ENCODE data around the gene DGKZ.
"Not testable (repeated sequence)": the region's sequence is repeated elsewhere in the genome, so short reads cannot be mapped to it uniquely, and the experiment has no call there.

Gene DGKZ

GRCh38 chr11:46378296-46378695 lies 31.0 kb downstream of the DGKZ start:
- H3K9ac ChIP-seq (ENCODE audit: low read length): no peak overlapping the region
- no peaks in the 10 kb centered on the region for H4K20me1 ChIP-seq (ENCODE audit: insufficient read depth, low read length)
- no peak overlapping the region for H3K27ac ChIP-seq (ENCODE audit: low read length)
- H3K4me1 ChIP-seq (ENCODE audit: low read length): peaks cover 3% of the 10 kb centered on the region; the same call in 1 of the 2 replicates
- no peak overlapping the region for H2AFZ ChIP-seq (ENCODE audit: low read depth, low read length)
- no peaks in the 10 kb centered on the region for H3K79me2 ChIP-seq (ENCODE audit: low read length)
- TF ChIP-seq EZH2phosphoT487 (IDR thresholded peaks at IDR 0.05; ENCODE audit: low read depth) (no peak), CTCF (IDR thresholded peaks at IDR 0.05; ENCODE audit: low read depth, low read length) (no peak)
- peaks cover 3% of the 10 kb centered on the region for H3K36me3 ChIP-seq (replicated peaks; ENCODE audit: low read depth, low read length)
- H3K4me2 ChIP-seq (ENCODE audit: low read length): no peak overlapping the region
- no peaks in the 10 kb centered on the region for H3K9me3 ChIP-seq (ENCODE audit: insufficient read depth, low read length)
- no peaks in the 10 kb centered on the region for H3K27me3 ChIP-seq (ENCODE audit: low read depth, low read length)
- H3K4me3 ChIP-seq (ENCODE audit: low read length): no peak overlapping the region

DNA sequence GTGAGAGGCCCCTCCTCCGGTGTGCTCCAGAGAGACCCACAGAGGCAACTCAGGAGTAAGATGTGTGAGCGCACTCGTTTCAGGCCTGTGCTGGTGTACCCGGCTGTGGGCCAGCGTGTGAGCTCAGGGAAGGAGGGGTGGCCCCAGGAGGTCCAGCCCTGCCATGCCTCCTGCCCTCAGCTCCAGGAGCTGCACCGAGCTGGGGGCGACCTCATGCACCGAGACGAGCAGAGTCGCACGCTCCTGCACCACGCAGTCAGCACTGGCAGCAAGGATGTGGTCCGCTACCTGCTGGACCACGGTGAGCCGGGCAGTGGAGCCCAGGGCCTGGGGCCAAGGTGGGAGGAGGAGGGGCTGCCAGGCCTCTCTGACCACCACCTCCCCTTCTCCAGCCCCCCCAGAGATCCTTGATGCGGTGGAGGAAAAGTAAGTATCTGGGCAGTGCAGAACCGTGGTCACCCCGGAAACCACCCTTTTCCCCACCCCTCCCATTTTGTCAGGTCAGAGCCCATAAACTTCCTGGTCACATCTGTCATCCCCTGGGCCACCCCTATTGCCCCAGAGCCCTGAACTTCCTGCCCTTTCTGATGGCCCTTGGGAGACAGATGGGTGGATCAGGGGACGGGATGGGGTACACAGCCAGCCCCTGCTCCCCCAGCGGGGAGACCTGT lies 31.7 kb downstream of the DGKZ start:
- Histone ChIP-seq H3K36me3 (replicated peaks; ENCODE audit: low read depth, low read length) (peaks cover 3% of the 10 kb centered on the region), H3K4me2 (ENCODE audit: low read length) (no peak overlapping the region), H3K27ac (ENCODE audit: low read length) (no peak overlapping the region), H3K9me3 (ENCODE audit: insufficient read depth, low read length) (no peaks in the 10 kb centered on the region), H3K9ac (ENCODE audit: low read length) (no peak overlapping the region), H4K20me1 (ENCODE audit: insufficient read depth, low read length) (no peaks in the 10 kb centered on the region), H2AFZ (ENCODE audit: low read depth, low read length) (no peak overlapping the region), H3K79me2 (ENCODE audit: low read length) (no peaks in the 10 kb centered on the region), H3K27me3 (ENCODE audit: low read depth, low read length) (no peaks in the 10 kb centered on the region), H3K4me1 (ENCODE audit: low read length) (peaks cover 3% of the 10 kb centered on the region; the same call in 1 of the 2 replicates), H3K4me3 (ENCODE audit: low read length) (no peak overlapping the region)
- TF ChIP-seq CTCF (IDR thresholded peaks at IDR 0.05; ENCODE audit: low read depth, low read length) (no peak), EZH2phosphoT487 (IDR thresholded peaks at IDR 0.05; ENCODE audit: low read depth) (no peak)

DNA sequence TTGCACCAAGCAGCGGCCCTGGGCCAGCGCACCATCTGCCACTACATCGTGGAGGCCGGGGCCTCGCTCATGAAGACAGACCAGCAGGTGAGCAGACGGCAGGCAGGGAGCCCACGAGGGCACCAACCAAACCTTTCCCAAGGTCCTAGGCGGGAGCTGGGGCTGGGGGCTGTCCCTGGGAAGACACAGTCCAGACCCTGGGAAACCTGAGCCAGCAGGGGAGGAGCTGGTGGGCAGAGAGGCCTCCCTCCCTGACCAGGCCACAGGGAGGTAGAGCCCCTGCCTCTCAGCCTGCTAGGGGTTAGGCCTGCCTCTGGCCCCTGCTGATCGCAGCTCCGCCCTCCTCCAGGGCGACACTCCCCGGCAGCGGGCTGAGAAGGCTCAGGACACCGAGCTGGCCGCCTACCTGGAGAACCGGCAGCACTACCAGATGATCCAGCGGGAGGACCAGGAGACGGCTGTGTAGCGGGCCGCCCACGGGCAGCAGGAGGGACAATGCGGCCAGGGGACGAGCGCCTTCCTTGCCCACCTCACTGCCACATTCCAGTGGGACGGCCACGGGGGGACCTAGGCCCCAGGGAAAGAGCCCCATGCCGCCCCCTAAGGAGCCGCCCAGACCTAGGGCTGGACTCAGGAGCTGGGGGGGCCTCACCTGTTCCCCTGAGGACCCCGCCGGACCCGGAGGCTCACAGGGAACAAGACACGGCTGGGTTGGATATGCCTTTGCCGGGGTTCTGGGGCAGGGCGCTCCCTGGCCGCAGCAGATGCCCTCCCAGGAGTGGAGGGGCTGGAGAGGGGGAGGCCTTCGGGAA lies 32.4 kb downstream of the DGKZ start:
- H3K36me3 ChIP-seq (replicated peaks; ENCODE audit: low read depth, low read length); H3K27me3 ChIP-seq (ENCODE audit: low read depth, low read length); H3K4me1 ChIP-seq (ENCODE audit: low read length); H3K27ac ChIP-seq (ENCODE audit: low read length); H3K9me3 ChIP-seq (ENCODE audit: insufficient read depth, low read length); H3K4me2 ChIP-seq (ENCODE audit: low read length); H2AFZ ChIP-seq (ENCODE audit: low read depth, low read length); H4K20me1 ChIP-seq (ENCODE audit: insufficient read depth, low read length); H3K9ac ChIP-seq (ENCODE audit: low read length); H3K79me2 ChIP-seq (ENCODE audit: low read length); H3K4me3 ChIP-seq (ENCODE audit: low read length): not testable (repeated sequence)

- peak overlapping the region; percentile 98 for H3K4me2 ChIP-seq (ENCODE audit: low read length)
- peak overlapping the region; percentile 70 for H3K9ac ChIP-seq (ENCODE audit: low read length)
- H3K27ac ChIP-seq (ENCODE audit: low read length): no peak overlapping the region
- peaks cover 3% of the 10 kb centered on the region for H3K36me3 ChIP-seq (replicated peaks; ENCODE audit: low read depth, low read length)
- TF ChIP-seq EZH2phosphoT487 (IDR thresholded peaks at IDR 0.05; ENCODE audit: low read depth) (no peak), CTCF (IDR thresholded peaks at IDR 0.05; ENCODE audit: low read depth, low read length) (no peak)
- H3K4me3 ChIP-seq (ENCODE audit: low read length): peak overlapping the region; percentile 88
- H2AFZ ChIP-seq (ENCODE audit: low read depth, low read length): no peak overlapping the region
- H3K4me1 ChIP-seq (ENCODE audit: low read length): peaks cover 3% of the 10 kb centered on the region; the same call in 1 of the 2 replicates
- no peaks in the 10 kb centered on the region for H3K79me2 ChIP-seq (ENCODE audit: low read length)
- no peaks in the 10 kb centered on the region for H3K27me3 ChIP-seq (ENCODE audit: low read depth, low read length)
- no peaks in the 10 kb centered on the region for H3K9me3 ChIP-seq (ENCODE audit: insufficient read depth, low read length)
- no peaks in the 10 kb centered on the region for H4K20me1 ChIP-seq (ENCODE audit: insufficient read depth, low read length)
These were observed 33.2 kb downstream of the DGKZ start for GRCh38 chr11:46380340-46381047.

Measured in OCI-LY3 (cell line).